ENCODE results near the gene CD247.

Gene CD247

GRCh38 chr1:167512046-167512654 lies 6.2 kb downstream of the CD247 start:
- DNase-seq (ENCODE audit: low spot score) = no peak

GRCh38 chr1:167511374-167511986 lies 6.8 kb downstream of the CD247 start:
- DNase-seq (ENCODE audit: low spot score) = no peak

GRCh38 chr1:167510881-167511280 lies 7.4 kb downstream of the CD247 start:
- no peak for DNase-seq (ENCODE audit: low spot score)

GRCh38 chr1:167510244-167510643 lies 8.1 kb downstream of the CD247 start:
- no peak for DNase-seq (ENCODE audit: low spot score)

- DNase-seq (ENCODE audit: low spot score) = no peak
Measured at GRCh38 chr1:167509587-167509986, 8.7 kb downstream of the CD247 start.

GRCh38 chr1:167507719-167508118 lies 10.6 kb downstream of the CD247 start:
- no peak for DNase-seq (ENCODE audit: low spot score)

GRCh38 chr1:167504467-167504827 lies 13.9 kb downstream of the CD247 start:
- no peak for DNase-seq (ENCODE audit: low spot score)

- DNase-seq (ENCODE audit: low spot score) = no peak
Measured at GRCh38 chr1:167503626-167504466, 14.5 kb downstream of the CD247 start.

GRCh38 chr1:167502719-167503462 lies 15.4 kb downstream of the CD247 start:
- DNase-seq (ENCODE audit: low spot score) = no peak

GRCh38 chr1:167502192-167502551 lies 16.2 kb downstream of the CD247 start:
- DNase-seq (ENCODE audit: low spot score) = no peak

- no peak for DNase-seq (ENCODE audit: low spot score)
Measured at GRCh38 chr1:167501515-167502191, 16.7 kb downstream of the CD247 start.

GRCh38 chr1:167500283-167500860 lies 18.0 kb downstream of the CD247 start:
- no peak for DNase-seq (ENCODE audit: low spot score)

GRCh38 chr1:167499664-167500101 lies 18.6 kb downstream of the CD247 start:
- DNase-seq (ENCODE audit: low spot score) = no peak

- no peak for DNase-seq (ENCODE audit: low spot score)
Measured at GRCh38 chr1:167499106-167499505, 19.2 kb downstream of the CD247 start.

GRCh38 chr1:167496797-167497619 lies 21.3 kb downstream of the CD247 start:
- peak; percentile 5 for DNase-seq (ENCODE audit: low spot score)

GRCh38 chr1:167493372-167493771 lies 25.0 kb downstream of the CD247 start:
- DNase-seq (ENCODE audit: low spot score) = no peak

- DNase-seq (ENCODE audit: low spot score) = no peak
Measured at GRCh38 chr1:167492481-167492910, 25.8 kb downstream of the CD247 start.

GRCh38 chr1:167491586-167492461 lies 26.5 kb downstream of the CD247 start:
- no peak for DNase-seq (ENCODE audit: low spot score)

GRCh38 chr1:167490765-167491164 lies 27.6 kb downstream of the CD247 start:
- DNase-seq (ENCODE audit: low spot score) = no peak

All from AG08395 (cell line).